CD4-positive, alpha-beta T cell treated with Interleukin-2 at 100 ng/mL for 4 hours (primary cell): ENCODE results near the gene KCNQ5.

Experiments
- DNase-seq: peaks from one replicate; pipeline ENCODE4 v3.0.0-alpha.2; 2020; ENCODE audit warnings: low spot score

The KCNQ5 gene

DNA sequence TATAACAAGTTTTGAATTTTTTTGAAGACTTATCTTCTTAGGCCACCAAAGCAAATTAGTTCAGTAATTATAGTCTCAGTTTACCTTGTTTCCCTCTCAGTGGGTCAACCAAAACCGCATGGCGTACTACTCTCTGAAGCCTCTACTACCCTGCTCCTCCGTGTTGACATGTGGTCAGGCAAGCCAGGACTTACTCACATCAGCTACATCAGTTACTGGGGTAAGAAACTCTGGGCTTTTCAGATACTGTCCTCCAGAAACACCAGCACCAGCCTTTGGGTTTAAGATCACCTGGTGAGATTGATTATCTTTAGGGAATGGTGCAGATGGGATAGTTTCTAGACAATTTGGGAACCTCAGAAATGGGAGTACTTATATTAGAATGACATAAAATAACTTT lies 55.1 kb downstream of the KCNQ5 start:
- no peak for DNase-seq

DNA sequence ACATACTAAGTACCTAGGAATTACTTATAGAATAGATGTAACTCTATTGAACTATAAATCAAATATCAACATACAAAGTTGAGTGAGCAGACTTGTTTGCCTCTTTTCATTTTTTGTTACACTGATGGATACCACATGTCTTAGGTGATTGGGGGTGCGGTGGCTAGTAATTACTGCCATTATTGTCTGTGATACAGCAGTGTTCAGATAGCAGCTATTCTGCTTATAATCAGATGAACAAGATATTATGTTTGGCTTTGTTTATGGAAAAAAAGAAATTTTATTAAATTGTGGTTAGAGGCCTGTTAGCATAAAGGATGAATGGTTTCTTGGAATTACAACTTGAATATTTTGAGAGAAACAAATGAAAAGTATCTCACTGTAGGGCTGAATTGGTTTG lies 55.9 kb downstream of the KCNQ5 start:
- no peak for DNase-seq

DNA sequence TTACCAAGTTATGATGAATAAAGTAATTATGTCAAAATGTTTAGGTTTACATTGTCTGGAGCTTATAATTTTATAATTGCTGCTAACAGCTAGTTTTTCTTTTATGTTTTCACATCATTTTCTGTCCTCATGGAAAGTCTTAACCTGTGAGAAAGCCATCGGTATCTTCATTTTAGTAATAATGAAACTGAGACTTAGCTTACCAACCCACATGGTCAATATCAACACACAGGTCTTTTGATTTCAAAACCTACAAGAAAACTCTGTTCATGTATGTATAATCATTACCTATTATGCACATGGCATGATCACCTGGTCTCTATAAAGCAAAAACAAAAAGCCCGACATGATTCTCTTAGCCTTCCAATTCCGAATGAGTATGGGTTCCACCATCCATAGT lies 61.9 kb downstream of the KCNQ5 start:
- no peak for DNase-seq

DNA sequence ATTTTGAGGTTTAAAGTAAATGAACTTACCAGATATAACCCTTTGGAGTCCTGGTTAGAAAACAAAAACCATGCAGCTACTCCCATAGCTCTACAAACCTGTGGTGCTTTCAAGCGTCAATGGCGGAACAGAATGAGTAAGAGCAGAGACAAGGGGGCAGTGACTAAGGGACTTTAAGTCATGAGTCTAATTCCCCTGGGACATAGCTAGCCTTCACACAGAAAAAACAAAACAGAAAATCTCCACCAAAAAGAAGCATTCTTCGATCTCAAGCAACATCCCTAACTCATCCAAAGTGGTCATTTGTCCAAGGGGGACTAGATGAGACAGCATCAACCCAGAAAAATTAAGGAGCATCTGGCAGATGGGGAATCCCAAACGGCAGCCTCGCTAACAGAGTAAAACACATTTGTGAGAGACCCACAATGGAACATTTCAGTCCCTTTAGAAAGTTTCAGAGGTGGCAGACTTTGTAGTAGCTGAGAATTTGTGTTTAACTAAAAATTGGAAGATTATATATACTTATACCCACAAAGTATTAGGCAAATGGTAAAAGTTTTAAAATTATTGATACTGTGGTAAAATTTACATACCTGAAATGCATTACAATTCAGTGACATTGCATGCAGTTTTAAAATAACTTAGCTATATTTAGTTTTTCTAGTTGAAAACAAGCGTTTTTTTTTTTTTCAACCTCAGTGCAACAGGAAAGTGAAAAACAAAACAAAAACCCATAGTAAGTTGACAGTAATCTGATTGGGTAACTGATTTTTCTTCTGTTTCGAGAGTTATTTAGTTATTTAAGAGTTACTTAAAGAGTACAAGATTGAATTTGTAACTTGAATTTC lies 67.5 kb downstream of the KCNQ5 start:
- no peak for DNase-seq

DNA sequence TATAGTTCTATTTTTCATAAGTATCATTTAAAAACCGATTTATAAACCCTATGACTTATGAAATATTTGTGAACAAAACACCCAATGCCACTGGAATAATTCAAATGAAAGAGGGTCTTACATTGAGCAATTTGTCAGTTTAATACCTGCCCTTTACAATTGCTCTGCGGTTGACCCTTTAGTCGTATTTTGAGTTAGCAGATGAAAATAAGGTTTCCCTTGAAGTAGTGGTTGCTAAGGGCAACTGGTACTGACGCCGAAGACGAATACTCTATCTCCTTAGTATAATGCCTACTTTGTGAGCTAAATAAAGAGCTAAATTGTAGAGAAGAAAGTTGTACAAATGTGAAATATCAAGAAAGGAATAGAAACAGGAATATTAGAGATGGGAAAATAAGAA lies 69.4 kb downstream of the KCNQ5 start:
- DNase-seq = no peak

DNA sequence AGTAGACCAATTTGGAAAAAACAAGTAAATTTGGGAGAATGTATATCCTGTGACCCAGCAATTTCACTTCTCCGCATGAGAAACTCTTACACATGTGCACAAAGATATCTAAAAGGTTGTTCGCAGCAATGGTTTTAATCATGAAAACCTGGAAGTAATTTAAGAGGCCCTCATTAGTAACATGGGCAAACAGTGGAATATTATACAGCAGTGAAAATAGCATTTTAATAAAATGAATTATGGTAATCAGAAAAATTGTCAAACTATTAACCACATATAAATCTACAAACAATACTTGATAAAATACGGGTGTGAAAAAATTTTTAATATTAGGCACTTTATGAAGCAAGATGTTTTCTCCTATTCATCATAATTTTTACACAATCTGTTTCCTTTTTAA lies 74.2 kb downstream of the KCNQ5 start:
- DNase-seq = no peak

DNA sequence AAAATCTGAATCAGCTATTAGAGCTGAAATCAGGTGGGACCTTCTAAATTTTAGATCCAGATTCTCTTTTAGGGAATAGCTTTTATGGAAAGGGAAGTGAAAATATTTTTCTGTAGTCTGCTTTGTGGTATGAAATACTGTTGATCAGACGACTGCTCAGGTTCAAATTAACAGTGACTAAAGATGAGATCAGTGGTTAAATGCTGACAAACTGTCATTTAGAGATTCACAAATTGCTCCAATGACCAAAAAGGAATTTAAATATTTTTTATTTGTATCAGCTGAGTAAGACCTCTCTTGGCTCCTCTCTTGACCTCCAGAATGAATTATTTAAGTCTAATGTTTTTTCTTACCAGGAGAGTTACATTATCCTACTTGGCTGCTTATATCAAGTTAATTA lies 77.3 kb downstream of the KCNQ5 start:
- DNase-seq = no peak

DNA sequence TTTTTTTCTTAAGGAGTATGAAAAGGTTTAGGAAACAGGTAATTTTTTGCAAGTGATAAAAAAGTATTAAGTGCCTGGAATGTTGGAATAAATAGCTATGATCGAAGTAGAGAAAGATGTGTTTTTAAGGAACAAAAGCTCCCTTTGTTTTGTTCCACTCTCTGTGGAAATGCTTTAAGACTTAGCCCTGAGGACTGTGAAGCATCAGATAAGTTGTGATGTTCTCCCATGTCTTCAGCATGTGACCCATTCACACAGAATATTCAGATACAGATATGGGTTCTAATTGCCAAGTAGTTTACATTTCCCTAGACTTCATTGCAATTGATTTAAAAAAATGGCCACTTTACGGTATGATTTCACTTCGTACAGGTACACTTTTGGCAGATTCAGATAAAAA lies 80.6 kb downstream of the KCNQ5 start:
- DNase-seq = no peak

DNA sequence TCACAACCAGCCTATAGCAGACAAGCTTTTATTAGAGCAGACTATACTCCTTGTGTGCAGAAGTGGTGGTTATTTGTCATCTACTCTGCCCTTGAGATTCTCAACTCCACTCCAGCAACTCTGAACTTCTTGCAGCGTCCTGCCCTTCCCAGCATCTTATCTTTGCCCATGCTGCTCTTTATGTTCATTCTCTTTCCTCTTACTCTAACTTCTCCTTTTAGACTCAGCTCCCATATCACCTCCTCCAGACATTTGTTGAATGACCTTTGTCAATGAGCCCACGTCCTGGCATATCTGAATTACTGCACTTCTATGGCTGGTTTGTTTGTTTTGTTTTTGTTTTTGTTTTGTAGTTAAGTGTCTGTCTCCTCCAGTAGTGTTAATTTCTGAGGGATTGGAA lies 81.2 kb downstream of the KCNQ5 start:
- no peak for DNase-seq

DNA sequence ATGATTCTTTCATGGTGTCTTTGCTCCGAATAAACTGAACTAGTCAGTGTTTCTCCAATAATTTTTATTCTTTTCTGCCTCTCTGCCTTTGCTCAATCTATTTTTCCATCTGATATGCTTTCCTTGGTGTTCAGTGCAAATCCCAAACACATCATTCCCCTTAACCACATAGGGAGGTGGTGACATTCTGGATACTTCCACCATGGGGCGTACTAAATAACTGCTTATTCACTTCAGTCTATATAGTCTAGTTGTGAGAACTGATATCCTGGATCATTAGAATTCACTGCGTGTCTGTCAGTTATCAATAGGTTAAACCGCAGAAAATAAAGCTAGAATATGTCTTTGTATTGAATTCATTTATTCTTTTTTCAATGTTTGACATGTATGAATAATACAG lies 83.1 kb downstream of the KCNQ5 start:
- no peak for DNase-seq

DNA sequence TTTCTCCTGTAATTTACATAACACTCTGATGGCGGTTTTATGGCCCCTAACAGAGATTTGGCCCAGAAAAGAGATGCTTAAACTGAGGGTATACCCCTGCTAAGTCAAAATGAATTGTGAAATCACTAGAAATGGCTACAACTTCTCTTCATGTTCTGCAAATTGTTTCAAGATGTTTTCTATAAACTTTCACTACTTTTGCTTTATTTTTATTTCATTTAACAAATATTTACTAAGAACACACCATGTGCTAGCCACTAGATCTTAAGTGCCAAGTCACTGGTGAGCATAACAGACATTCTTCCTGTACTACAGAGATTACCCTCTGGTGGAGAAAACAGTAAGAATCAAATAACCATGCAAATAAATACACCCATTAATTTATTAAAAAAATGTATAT lies 87.6 kb downstream of the KCNQ5 start:
- DNase-seq = no peak

DNA sequence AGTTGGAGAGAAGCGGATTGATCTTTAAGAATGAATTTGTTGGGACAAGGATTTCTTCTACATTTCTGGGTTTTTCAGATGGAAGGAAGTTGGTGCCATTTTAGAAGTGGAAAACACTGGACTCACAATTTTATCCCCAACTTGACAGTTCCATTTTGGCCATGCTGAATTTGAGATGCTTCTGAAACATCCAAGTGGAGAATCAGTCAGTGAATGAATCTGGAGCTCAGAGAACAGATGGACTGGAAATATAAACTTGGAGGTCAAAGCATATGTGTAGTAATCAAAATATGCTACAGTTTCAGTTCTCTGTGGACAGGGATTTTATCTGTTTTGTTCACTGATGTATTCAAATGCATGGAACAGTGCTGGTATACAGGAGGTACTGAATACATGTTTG lies 89.9 kb downstream of the KCNQ5 start:
- no peak for DNase-seq

DNA sequence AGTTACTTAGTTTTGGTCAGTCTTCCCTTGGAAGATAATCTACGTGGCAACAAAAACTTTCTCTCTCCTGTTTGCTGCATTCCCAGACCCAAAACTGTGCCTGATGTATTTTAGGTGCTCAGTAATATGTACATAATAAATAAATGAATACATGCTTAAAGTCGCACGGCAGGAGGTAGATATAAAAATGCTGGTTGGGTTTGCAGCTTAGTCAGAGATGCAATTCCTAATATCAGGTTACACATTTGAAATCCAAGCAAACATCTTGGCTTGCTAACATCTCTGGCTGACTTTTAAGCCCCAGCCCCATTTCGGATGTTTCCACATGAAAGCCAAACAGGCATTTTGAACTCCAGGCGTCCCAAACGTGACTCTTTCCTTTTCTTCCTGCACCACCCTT lies 91.0 kb downstream of the KCNQ5 start:
- no peak for DNase-seq

DNA sequence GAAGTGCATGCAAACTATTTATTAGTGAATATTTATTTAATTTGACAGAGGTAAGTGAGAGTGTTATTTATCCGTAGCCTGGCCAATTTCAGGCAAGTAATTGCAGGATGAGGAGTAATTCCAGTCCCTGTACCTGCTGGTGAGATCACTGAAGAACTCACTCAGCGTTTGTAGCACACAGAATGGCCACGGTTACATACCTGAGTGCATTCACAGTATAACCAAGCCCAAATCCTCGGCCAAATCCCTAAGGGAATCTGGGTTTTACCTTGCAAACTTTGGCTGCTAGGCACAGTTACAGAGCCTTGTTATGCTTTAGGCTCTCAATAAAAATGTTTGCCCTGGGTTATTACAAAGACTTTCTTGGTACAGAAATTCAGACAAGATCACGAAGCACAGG lies 93.3 kb downstream of the KCNQ5 start:
- DNase-seq = no peak

DNA sequence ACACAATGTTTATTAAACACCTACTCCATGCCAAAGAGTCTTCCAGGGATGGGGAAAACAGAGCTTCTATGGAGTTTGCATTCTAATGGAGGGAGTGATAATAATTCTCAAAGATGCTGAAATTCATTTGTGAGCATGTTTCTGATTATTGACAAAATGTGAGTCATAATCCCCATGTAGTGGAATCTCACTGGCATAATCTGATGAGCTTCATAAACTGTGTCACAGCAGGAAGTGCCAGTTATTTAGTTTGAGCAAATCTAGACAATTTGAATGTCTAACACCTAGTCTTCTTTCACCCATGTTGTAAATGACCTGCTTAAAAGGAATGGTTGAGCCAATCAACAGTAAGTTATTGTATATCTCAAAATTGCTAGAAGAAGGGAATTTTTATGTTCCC lies 95.1 kb downstream of the KCNQ5 start:
- DNase-seq = no peak

DNA sequence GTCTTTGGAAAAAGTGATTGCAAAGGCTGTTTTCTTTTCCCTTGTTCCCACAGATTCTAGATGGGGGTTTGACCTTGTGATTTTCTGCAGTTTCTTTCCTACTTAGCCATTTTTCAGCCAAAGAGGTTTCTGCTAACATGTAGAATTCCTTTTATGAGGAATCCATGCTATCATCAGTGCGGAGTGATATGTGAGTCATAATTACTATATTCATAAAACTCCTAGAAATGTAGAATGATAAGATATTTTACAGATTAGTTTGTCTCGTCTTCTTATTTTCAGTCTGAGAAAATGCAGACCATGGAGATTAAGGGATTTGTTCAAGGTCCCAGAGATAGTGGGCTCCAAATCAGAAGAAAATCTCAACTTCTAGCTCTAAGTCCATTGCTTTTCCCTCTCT lies 98.6 kb downstream of the KCNQ5 start:
- no peak for DNase-seq

DNA sequence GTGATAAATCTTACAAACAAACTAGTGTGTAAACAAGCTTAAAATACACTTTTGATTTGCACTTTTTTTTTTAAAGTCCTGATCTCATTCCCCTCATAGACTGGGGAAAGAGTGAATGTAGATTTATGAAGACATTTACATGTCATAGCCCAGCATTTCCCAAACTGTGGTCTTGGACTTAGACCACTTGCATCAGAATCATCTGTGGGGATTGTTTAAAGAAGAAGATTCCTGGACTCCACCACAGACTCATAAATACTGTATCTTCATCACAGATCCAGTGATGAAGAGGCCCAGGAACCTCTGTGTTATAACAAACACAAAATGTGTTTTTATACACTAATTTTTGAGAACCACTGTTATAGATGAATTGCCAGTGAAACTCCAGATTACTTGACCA lies 99.5 kb downstream of the KCNQ5 start:
- DNase-seq = no peak

DNA sequence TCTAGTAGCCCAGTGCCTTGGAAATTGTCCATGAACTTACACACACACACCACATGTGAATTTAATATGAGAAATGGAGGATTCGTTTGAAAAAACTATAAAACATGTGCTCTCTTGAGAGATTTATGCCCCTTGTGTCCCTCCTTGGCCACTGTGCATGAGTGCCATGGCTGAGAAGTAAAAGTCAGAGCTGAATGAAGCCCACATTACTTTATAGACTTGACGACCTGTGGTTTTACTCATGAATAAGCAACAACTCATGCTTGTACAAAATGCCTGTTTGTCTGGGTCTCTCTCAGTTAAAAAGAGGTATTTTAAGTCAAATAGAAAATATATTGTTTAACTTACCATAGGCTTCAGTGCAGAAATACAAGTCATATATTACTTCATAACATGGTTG lies 102.7 kb downstream of the KCNQ5 start:
- DNase-seq = no peak

DNA sequence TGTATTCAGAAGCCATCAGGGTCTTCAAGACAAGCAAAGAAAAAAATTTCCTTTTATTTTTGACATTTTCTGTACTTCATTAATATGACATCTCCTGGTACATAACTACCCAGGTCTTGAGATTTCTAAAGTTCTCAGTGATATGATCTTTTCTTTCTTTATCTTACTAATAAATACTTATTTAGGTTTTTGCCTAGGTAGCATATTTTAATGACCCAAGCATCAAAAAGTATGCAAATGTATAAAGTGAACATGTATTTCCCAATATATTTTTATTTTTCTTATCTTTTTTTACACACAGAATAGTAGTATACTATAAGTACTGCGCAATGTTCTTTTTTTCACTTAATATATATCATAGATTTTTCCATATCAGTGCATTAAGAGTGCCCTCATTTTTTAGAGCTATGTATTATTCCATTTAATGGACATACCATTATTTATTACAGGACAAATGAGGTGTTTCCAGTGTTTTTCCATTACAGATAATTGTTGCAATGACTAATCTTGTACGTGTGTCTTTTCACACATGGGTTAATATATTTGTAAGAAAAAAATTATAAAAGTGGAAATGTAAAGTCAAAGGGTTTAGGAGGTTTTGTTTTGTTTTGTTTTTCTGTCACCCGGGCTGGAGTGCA lies 107.0 kb downstream of the KCNQ5 start:
- no peak for DNase-seq

DNA sequence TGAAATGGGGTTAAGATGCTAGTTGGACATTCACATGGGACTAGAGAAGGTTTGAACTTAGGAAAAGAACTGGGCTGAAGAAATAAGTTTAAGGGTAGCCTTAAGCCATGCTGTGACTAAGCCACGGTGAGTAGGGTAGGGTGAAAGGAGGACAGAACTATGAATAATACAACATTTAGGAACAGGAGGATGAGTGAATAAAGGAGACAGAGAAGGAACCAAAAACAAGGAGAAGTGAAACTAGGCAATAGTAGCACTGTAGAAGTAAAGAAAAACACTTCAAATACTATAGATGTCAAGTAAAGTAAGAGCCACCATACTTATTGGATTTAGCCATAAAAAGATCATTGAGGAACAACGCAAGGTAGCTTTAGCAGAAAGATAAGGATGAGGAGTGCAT lies 111.2 kb downstream of the KCNQ5 start:
- no peak for DNase-seq

DNA sequence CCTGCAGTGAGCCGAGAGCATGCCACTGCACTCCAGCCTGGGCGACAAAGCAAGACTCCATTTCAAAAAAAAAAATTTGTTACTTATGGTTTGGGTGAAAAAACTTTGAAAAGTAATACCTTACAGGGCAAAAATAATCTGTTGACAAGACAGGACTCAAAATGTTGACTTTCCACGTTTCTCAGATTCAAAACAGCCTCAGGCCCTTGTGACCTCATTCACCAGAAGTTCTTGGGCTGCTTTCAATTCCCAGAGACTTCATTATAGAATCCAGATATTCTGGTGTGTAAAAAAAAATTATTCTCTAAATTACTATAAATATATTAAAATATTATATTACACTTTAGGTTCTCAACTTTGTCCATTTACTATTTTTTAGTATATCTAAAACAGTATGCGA lies 116.2 kb downstream of the KCNQ5 start:
- no peak for DNase-seq

DNA sequence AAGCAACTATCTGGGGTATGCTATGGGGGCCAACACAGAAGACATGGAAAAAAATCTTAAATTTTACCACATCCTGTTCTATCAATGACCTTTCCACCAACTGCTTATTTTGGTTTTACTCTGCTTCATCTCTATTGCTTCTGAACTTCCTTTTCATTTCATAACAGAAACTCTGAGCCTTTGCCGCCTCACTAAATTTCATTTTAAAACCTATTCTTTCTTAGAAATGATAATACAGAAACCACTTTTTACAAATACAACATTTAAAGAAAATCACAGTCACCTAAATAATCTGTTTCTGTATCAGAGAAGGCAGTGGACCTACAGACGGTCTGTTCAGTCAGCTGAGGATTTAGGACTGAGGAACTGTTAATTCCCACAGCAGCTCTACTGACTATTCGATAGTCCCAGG lies 117.5 kb downstream of the KCNQ5 start:
- no peak for DNase-seq

DNA sequence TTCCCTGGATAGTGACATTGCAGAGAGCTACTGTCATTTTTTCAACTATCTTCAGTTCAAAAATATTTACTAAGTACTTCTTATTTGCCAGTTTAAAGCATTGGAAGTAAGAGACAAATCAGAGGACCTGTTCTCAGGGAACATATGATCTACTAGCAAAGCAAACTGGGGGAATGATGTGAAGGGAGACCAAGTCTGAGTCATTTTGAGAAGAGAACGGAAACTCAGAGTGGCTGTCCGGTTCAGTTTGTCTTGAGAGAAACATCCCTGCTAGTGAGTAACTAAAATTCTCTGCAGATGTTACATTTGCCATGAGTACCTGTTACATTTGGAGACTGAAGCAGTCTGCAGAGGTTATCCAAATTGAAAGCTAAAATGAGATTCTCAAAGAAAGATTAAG lies 118.3 kb downstream of the KCNQ5 start:
- no peak for DNase-seq

DNA sequence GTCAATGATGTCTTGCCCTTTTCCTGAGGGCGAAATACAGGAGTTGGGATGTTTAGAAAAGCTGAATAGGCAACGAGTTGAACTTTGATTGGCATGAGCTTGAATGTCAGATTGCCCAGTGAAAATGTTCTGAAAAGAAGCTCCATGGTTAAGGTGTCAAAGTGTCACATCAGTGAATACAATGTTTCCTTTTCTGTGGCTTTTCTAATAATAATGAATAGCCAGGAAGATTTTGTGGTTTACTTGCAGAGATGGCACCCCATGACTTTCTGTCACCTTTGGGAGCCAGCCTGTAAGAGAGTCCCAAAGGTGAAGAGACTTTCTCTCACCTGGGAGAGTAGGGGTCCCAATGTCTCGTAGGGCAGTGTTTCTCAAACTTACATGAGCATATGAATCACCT lies 119.2 kb downstream of the KCNQ5 start:
- DNase-seq = no peak
